ENCODE measurements around the gene LRRFIP1.
A peak's percentile ranks its signal among the peaks of the same experiment; 100 is the strongest.

The LRRFIP1 gene

GRCh38 chr2:237708491-237708890 is 81.1 kb downstream of the LRRFIP1 start:
- no peak for DNase-seq

DNA sequence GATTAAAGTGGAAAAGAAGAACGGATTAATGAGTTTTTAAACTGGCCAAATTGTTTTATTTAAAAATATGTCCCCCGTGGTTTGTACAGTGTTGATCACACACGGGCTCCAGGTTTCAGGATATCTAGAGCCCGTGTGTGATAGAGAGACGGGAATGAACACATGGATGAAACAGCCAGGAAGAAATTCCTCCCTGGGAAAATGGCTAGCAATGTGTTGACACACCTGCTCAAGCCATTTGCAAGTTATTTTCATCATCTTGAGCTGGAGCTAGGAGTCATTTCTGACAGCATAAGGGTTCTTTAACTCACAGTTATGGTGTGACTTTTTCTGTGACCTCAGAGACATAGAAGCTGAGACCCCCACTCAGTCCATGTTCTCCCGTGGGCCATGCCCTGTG is 81.6 kb downstream of the LRRFIP1 start:
- no peak for DNase-seq

GRCh38 chr2:237711458-237712150 is 84.2 kb downstream of the LRRFIP1 start:
- no peak for DNase-seq

DNA sequence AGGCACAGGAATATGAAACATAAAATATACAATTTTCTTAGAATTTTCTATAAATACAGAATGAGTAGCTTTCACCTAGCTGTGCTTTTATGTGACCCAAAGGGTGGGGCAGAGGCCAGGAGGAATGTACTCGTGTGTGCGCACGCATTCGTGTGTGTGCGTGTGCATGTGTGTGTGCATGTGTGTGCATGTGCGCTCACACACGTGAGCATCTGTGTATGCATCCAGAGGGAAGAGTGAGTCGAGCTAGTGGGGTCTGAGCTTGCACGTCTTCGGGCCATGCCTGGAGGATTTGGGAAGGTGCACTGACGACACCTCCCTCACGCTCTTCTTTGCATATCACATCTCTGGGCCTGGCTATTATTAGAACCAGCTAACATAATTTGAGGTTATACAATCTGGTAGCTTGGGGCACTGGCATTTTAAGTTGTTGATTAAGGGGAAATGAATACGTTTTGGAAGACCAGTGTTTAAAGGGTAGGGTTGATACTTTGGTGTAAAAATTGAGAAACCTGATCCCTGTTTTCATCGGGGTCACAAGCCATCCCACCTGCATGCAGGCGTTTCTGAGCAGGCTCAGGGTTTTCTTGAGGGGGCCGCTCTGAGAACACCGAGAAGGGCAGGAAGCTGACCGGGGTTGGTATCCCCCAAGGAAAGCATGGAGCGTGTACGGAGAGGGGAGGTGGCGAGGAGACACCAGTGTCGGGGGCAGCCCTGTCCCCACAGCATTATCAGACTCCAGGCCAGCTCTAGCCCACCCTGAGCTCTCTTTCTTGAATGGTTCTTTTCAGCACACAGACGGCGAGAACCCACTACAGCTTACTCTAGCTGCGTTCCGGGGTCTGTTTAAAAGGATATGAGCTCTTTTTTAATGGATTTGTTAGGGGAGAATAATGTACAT is 85.3 kb downstream of the LRRFIP1 start:
- DNase-seq = no peak

DNA sequence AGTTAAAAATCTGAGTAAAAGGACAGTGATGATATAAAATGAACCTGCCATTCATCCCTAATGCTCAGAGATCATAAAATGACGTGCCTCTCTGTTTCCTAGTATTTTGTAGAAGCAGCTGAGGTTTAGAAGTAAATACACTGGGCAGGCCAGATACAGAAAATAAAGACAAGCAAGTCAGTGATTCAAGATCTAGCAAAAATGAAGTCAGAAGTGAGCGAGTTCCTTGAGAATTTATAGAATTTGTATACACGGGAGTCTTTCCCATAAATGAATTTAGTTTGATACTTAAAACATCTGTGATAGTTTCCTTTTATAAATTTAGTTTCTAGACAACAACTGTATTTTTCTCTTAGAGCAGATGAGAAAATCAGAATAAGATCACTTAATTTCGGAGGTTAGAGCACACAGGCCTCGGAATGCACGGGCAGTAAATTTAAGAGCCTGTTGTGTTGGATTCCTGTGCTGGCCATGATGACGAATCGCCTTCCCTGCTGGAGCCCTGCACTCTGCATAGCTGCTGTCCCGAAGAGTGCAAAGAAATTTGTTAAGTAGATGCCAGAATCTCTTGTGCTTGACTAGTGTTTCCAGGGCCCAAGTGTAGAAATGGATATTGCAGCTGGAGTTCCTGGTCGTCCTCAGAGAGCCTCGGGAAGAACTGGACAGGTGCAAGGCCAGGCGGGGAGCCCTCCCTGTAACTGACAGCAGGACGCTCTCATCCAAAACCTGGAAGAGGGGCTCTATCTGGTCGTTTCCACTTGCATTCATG is 87.5 kb downstream of the LRRFIP1 start:
- DNase-seq = no peak

GRCh38 chr2:237715459-237715947 is 88.1 kb downstream of the LRRFIP1 start:
- no peak for DNase-seq

GRCh38 chr2:237716011-237716410 is 88.6 kb downstream of the LRRFIP1 start:
- no peak for DNase-seq

DNA sequence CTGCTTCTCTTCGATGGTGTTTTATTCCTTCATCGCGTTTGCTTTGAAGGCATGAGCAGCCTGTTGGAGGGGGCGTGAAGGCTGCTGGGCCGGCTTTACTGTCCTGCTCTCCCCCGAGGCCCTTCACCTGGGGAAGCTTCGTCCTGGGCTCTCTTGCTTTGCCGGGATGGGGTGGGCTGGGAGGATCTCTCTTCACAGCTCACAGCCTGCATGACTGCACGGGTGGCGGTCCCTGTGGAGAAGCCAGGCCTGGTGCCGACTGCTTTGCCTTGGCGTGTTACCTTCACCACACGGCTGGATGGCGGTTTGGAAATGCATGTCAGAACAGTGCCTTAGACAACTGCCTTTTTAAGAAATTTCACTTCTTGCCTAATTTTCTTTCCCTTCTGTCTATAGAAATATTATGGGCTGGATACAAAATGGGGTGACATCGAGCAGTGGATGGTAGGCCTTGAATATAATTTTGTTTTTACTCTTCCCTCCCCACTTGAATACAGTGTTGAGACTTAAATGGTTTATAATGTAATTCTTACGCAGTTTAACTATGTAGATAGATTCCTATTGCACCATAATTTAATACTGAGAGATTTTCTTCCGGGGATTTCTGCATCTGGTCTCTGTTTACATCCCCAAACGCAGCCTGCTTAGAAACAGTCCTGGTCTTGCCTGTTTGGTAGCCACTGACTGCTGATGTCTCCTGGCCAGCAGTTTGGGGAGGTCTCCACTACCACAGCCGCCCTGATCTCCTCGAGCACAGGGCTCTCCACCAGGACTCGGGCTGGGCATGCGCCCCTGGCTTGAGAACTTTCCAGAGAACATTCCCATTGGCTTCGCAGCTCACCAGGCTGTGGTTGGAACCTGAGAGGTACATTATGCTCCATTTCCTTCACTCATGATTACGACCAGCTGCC is 90.2 kb downstream of the LRRFIP1 start:
- DNase-seq = no peak

DNA sequence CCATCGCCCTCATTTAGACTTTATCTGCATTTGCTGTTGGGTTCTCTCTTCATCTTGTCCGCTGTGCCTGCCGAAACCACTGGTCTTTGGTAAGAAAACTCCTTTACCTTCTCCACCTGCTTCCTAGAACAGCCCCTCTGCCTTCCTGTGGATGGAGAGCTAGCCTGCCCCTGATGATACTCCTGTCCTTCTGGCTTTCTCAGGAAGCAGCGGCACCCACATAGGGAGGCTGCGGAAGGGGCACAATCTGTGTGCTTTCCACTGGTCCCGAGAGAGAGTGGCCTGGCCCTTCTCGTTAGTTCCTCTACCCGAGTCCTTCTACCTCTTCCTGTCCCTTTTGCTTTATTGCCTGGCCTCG is 90.9 kb downstream of the LRRFIP1 start:
- DNase-seq = no peak

DNA sequence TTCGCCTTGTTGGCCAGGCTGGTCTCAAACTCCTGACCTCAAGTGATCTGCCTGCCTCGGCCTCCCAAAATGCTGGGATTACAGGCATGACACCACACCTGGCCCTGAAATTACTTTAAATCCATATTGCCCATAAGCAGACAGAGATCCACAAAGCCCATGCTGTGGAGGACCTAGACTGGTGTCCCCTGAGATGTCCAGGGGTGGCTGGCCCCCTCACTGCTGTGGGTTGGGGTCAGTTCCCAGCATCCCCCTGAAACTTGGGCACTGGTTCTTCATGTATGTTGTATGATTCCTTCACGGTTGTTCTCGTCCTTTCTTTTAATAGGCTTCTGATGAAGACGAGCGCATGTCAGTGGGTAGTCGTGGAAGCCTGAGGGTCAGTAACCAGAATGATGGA is 93.1 kb downstream of the LRRFIP1 start:
- DNase-seq = no peak

DNA sequence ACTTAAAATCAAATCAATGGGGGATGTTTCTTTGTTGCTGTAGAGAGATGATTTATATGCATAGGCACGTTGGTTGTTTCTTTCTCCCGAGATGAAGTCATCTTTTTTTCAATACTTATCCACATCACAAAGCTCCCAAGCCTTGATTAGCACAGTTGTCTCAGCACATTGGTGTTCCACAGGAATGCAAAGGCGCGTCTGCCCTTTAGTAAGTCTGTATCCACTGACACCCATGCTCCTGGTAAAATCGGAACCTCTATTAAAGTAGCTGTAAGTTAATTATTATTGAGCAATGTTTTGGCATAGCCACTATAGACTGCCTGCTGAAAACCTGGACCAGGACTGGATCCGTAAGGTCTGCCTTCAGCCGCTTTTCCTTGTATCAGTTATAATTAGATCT is 93.6 kb downstream of the LRRFIP1 start:
- no peak for DNase-seq

DNA sequence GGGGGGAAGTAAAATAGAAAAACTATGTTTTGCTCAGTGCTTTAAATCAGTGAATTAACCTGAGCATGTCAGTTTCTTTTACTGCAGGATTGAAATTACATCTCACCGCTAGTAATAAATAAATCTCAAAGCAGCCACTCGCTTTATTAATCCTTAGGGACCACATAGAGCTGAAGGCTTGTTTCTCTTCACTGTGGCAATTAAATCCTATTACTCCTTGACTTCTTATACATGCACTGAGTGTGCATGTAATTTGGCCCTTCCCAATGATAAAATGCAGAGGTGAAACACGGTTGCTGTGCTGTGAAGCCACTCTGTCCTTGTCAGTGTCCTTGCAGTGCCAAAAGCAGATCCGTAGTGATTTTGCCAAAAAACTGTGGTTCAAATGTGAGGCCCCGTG is 94.1 kb downstream of the LRRFIP1 start:
- no peak for DNase-seq

DNA sequence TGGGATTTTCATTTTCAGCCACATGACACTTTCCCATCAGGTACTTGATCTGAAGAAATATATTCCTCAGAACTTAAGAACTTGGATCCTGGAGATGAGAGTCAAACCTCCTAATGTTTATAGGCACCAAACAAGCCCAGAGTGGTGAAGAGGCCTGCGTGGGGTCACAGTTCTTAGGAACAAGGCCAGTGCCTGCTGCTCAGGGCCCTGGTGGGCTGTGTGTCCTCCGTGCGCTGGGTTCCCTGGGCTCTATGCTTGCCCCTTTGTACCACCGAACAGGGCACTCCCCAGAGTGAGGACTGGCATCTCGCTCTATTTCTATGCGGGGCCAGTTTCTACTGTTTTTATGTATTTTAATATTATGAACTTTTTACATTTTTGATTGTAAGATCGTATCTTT is 95.2 kb downstream of the LRRFIP1 start:
- DNase-seq = no peak

GRCh38 chr2:237723023-237723422 is 95.6 kb downstream of the LRRFIP1 start:
- no peak for DNase-seq

DNA sequence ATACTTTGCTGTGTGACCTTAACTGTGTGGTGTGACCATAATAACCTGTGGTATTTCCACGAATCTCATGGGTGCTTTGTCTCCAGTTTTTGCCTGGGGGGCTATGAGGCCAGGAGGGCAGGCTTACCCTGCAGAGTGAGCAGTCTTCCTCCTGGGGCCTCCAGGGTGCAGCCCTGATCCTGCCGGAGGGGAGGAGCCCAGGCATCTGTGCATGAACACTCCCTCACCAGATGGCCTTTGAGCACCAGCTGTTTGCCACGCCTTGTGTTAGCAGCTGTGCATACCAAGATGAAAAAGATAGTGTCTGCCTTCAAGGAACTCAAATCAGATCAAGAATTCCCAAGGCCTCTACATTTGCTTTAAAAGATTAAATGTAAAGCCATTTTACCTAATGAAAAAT is 96.2 kb downstream of the LRRFIP1 start:
- DNase-seq = no peak

DNA sequence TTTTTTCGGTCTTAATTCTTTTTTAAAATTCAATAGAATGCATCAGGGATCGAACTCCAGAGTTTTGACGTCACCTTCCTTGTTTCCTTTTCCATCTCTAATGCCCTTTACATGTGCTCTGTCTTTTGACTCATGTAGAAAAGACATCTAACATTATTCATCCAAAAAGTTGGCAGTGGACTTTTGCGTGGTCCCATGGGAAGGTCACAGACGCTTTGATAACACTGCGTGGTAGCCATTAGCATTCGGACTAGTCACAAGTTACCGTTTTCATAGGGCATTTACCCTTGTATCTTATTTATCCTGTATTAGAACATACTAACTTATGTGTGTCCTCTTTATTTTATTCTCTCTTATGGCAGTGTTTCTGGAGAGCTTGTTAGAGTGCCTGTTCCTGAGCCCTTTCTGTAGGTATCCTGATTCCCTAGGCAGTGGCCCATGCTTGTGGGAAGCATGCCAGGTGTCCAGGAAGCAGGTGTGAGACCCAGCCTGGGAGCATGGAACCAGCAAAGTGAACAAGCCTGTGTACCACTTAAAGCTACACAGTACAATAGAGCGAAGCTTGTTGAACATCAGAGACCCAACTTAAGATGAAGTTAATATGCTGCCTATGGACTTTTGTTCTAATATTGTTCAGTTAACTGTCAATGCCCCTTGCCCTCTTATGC is 97.6 kb downstream of the LRRFIP1 start:
- DNase-seq = no peak

DNA sequence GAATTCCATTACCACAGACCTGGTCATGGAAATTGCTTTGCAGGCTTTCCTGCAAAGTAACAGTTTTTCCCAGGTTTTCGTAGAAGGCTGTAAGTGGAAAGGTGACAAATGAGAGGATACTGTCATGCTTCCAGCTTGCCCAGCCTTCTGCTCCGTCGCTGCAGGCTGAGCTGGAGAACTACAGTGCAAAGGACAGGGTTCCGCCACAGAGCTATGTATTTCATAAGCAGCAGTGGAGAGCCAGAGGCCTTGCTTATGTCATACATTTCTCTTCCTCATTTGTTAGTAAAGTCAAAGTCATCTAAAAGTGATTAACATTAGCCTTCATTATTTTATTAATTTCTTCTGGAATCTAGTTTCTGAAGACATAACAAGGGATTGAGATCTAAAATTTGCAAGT is 98.3 kb downstream of the LRRFIP1 start:
- no peak for DNase-seq

DNA sequence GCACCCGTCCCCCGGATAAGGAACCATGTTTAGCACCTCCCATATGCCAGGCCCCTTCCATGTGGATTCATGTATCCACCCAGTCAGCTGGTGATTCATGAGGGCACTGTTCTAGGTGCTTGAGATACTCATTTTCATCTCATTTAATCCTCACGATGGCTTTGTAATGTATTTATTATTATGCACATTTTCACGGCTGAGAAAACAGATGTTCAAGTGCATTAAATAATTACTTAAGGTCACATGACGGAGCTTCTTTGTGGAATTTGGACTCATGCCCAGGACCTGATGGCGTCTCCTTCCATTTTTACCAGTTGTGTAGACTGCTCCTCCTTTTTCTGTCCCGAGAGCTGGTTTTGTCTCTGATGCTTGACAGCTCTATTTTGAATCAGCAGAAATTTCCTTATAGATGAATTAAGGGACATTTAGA is 99.0 kb downstream of the LRRFIP1 start:
- DNase-seq = no peak

DNA sequence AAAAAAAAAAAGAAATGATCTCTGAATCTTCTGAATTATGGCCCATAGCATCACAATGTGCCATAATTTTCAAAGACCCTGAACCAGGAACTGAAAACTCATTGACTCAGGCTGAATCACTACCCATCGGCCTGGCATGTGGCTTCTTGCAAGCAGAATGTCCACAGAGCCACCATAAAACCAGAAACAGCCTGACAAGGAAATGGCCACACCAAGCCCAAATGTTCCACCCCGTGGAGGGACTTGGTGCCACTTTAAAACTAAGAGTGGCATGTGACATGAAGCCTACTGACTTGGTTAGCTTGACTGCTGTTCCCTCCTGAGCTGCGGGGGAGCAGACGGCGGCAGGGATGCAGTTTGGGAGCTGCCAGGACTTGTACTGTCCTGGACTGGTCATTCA is 100.0 kb downstream of the LRRFIP1 start:
- no peak for DNase-seq

- DNase-seq = no peak
These were observed 102.5 kb downstream of the LRRFIP1 start for GRCh38 chr2:237729681-237730475.

- DNase-seq = peak in 1 of 2 experiments; percentile 36
These were observed 104.3 kb downstream of the LRRFIP1 start for GRCh38 chr2:237731663-237732062.

Measured in SW 1271 (cell line).